Ovary (tissue), 9 donors: ENCODE data around the gene TMED9. TPM values are rescaled to one million over a fixed set of nuclear protein-coding genes. Genes with fewer than 3 reads are reported as not detected.

ENCODE experiments used
- DNase-seq, 5 donors: peaks; one replicate each; pipeline ENCODE4 v3.0.0-alpha.2; 2019 to 2020
- H3K27ac ChIP-seq, 2 donors: fragments of 200-600 bp; one replicate each; pipeline versions ENCODE4 v1.5.1 to v1.8.0; 2019 to 2022
- H3K27me3 ChIP-seq: fragments of 200-600 bp; one replicate; pipeline ENCODE4 v1.8.0; 2022
- H3K36me3 ChIP-seq: fragments of 200-600 bp; sonication (generic); one replicate; pipeline ENCODE4 v1.5.1; 2019
- H3K4me1 ChIP-seq: one replicate; pipeline ENCODE4 v1.8.1; 2013; ENCODE audit warnings: mild to moderate bottlenecking, moderate library complexity; ENCODE audit not compliant: insufficient read depth
- H3K4me3 ChIP-seq: fragments of 200-600 bp; sonication (generic); one replicate; pipeline ENCODE4 v1.5.1; 2017
- H3K9me3 ChIP-seq, 2 donors: fragments of 200-600 bp in 1 of 2; sonication (generic) in 1 of 2; one replicate each; pipeline versions ENCODE4 v1.5.1 to v1.8.1; 2013 to 2019; ENCODE audit warnings: mild to moderate bottlenecking in 1 of 2, moderate library complexity in 1 of 2
- CTCF ChIP-seq, 3 donors: fragments of 450-650 bp in 2 of 3; fragments of 200-600 bp in 1 of 3; IDR thresholded peaks; one replicate each; pipeline versions ENCODE4 v1.5.1 to v1.8.0; 2016 to 2022; ENCODE audit warnings: antibody characterized with exemption in 3 of 3, mild to moderate bottlenecking in 1 of 3
- EP300 ChIP-seq: sonication (generic); formaldehyde crosslinking; IDR thresholded peaks from one replicate; pipeline ENCODE4 v1.6.1; 2017; ENCODE audit warnings: antibody characterized with exemption
- POLR2A ChIP-seq: fragments of 450-650 bp; IDR thresholded peaks from one replicate; pipeline ENCODE4 v1.6.1; 2017; ENCODE audit warnings: antibody characterized with exemption, mild to moderate bottlenecking, moderate library complexity
- WGBS, 3 donors: extraction: QIAGEN DNeasy Blood & Tissue Kit in 1 of 3; methylation state at CpG; one replicate each; pipeline versions ENCODE4 v1.1.5 to v1.1.7; 2013 to 2017; 5-methylcytosine and 5-hydroxymethylcytosine counted together
- intact Hi-C, 4 donors: fragments of 100-400 bp; cut with DNase I; formaldehyde crosslinking; loops; one replicate each; pipeline versions ENCODE4 v1.11.0 to v1.15.1; 2022 to 2023
- polyA plus RNA-seq, 2 donors: library from polyadenylated mRNA; stranded (reverse); fragments of 200-250 nt in 1 of 2; fragments of 350-450 nt in 1 of 2; fragmentation: Illumina TruSeq in 1 of 2; extraction: RNeasy Lipid Tissue Mini Kit (QIAGEN cat#74804) in 1 of 2; gene quantifications; one replicate each; pipeline ENCODE4 v1.2.3, GENCODE V29; 2013 to 2014
- total RNA-seq, 7 donors: library from RNA; depleted of rRNA in 2 of 7; stranded (reverse); fragments of >200 nt in 2 of 7; fragmentation: NEBNext Ultra II Directional in 3 of 7; extraction: Animal tissue kit (Norgen Biotek cat#: 25700) in 3 of 7; gene quantifications; one replicate each; pipeline versions ENCODE4 v1.1.0 to v1.2.4, GENCODE V29; 2016 to 2023
- donor health status: DM: no; HTN: no; CAD: no; lungs with moderate emphysema.
- donor health status: DM: no; HTN: no; CAD: no.
- donor health status: Bipolar disorder and iron deficiency.
- donor health status: DM: yes; HTN: yes; CAD: no.
- donor health status: DM: no; HTN: no; CAD: no.
- donor health status: DM: yes; HTN: yes; CAD: no.

TMED9 gene
- total and polyA plus RNA-seq, 9 donors = 54.0 to 112 (median 80.3) TPM

- no peaks in the 10 kb centered on the region for H3K9me3 ChIP-seq
- WGBS, 3 donors = 27 to 37% (median 28%) methylated on average over 11 of the region's 11 CpGs
- H3K4me3 ChIP-seq = no peak overlapping the region
- H3K27me3 ChIP-seq = no peaks in the 10 kb centered on the region
- peaks cover 2% of the 10 kb centered on the region for H3K4me1 ChIP-seq
- no peak overlapping the region for H3K27ac ChIP-seq
- TF ChIP-seq EP300 (no peak), CTCF (IDR thresholded peaks at IDR 0.05) (no peak), POLR2A (no peak)
- no peaks in the 10 kb centered on the region for H3K36me3 ChIP-seq
- intact Hi-C loops = loop anchor here in 1 of 4 donors (10.0 kb wide), 2 partner anchors 458 to 558 kb away; no protein-coding TSS in a partner anchor
- no peak for DNase-seq
Observed at GRCh38 chr5:177607115-177607451, 15.1 kb downstream of the TMED9 start.

GRCh38 chr5:177607452-177608192 lies 15.6 kb downstream of the TMED9 start:
- WGBS, 3 donors = 11 to 20% (median 16%) methylated on average over 15 of the region's 15 CpGs
- Histone ChIP-seq H3K4me1 (peaks cover 2% of the 10 kb centered on the region), H3K27ac (no peak overlapping the region), H3K4me3 (no peak overlapping the region), H3K36me3 (no peaks in the 10 kb centered on the region), H3K27me3 (no peaks in the 10 kb centered on the region), H3K9me3 (no peaks in the 10 kb centered on the region)
- peak; percentile 69 to 89 (median 73) for DNase-seq
- TF ChIP-seq POLR2A (no peak), EP300 (no peak), CTCF (IDR thresholded peaks at IDR 0.05) (peak; percentile 60 to 78 (median 73))
- intact Hi-C loops = loop anchor here in 1 of 4 donors (10.0 kb wide), 2 partner anchors 457 to 557 kb away; no protein-coding TSS in a partner anchor

GRCh38 chr5:177608243-177609075 lies 16.5 kb downstream of the TMED9 start:
- TF ChIP-seq POLR2A = no peak
- no peak for TF ChIP-seq CTCF (IDR thresholded peaks at IDR 0.05)
- no peak for TF ChIP-seq EP300
- no peaks in the 10 kb centered on the region for H3K9me3 ChIP-seq
- no peak overlapping the region for H3K4me3 ChIP-seq
- H3K27ac ChIP-seq = no peak overlapping the region
- intact Hi-C loops = loop anchor here in 1 of 4 donors (10.0 kb wide), 2 partner anchors 456 to 556 kb away; no protein-coding TSS in a partner anchor
- H3K27me3 ChIP-seq = no peaks in the 10 kb centered on the region
- H3K4me1 ChIP-seq = peaks cover 2% of the 10 kb centered on the region
- no peaks in the 10 kb centered on the region for H3K36me3 ChIP-seq
- DNase-seq = no peak
- 70 to 84% (median 71%) methylated on average over 37 of the region's 37 CpGs for WGBS, 3 donors
